HL-60 (cell line): ENCODE measurements around the gene PACS1.

Experiments used
- DNase-seq, 2 experiments: peaks; one replicate each; pipeline ENCODE4 v3.0.0-alpha.2; 2010 to 2020; ENCODE audit warnings: low read depth in 1 of 2, low spot score in 1 of 2
- H3K27ac ChIP-seq: fragments of 250-450 bp; sonication (Bioruptor Pico); replicated peaks from 2 replicates; pipeline ENCODE4 v1.5.1; 2020; ENCODE audit warnings: mild to moderate bottlenecking, moderate library complexity
- H3K27me3 ChIP-seq: fragments of 250-450 bp; sonication (Bioruptor Pico); 2 replicates; pipeline ENCODE4 v1.5.1; 2021; ENCODE audit warnings: mild to moderate bottlenecking, moderate library complexity; ENCODE audit not compliant: insufficient read depth, poor library complexity, severe bottlenecking
- H3K4me3 ChIP-seq: replicated peaks from 2 replicates; pipeline ENCODE4 v1.5.1; 2011; ENCODE audit warnings: mild to moderate bottlenecking, control low read depth, low read length; ENCODE audit not compliant: insufficient read depth
- GABPA ChIP-seq: IDR thresholded peaks from 2 replicates; pipeline ENCODE4 v1.6.1; 2012; ENCODE audit warnings: low read depth
- POLR2AphosphoS5 ChIP-seq: IDR thresholded peaks from 2 replicates; pipeline ENCODE4 v1.6.1; 2012; ENCODE audit warnings: low read depth
- REST ChIP-seq: IDR thresholded peaks from 2 replicates; pipeline ENCODE4 v1.6.1; 2012; ENCODE audit warnings: low read depth; ENCODE audit not compliant: insufficient replicate concordance
- SPI1 ChIP-seq: IDR thresholded peaks from 2 replicates; pipeline ENCODE4 v1.6.1; 2012; ENCODE audit warnings: low read depth, mild to moderate bottlenecking, borderline replicate concordance
- TF ChIP-seq, protein P1 (sequence below): IDR thresholded peaks from one replicate; pipeline ENCODE4 v1.5.1; 2011; ENCODE audit warnings: low read length, control low read depth, inconsistent platforms; ENCODE audit not compliant: insufficient read depth

PACS1 gene

DNA sequence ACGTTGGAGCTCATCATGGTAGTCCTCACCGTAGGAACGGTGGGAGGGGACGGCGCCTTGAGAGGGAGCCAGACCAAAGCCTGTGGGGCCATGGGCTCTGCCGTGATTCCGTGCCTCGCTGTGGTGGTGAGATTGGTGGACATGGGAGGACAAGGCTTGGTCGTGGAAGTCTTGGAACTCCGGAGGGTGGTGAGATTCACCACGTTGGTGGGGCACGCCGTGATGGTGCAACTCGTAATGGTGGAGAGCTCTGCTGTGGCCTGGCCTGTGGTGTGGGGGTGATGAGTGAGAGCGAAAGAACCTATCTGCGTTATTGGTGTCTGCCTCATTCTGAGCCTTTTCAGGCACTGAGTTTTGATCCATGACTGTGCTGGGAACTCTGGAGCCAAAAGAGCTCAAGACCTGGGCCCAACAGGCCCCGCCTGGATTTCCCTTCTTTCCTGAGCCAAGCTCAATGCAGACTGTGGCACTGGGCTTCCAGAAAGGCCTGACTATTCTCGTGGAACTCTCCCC, 44.0 kb upstream of the PACS1 start, which contains the start of gene CATSPER1:
CATSPER1 (minus strand) TSS at position 463 of the 513 bp plus-strand sequence; CDS start at position 363, 100 bp downstream.
- DNase-seq = no peak
- TF ChIP-seq REST = no peak
- TF ChIP-seq POLR2AphosphoS5 = no peak
- TF ChIP-seq, protein P1, sequence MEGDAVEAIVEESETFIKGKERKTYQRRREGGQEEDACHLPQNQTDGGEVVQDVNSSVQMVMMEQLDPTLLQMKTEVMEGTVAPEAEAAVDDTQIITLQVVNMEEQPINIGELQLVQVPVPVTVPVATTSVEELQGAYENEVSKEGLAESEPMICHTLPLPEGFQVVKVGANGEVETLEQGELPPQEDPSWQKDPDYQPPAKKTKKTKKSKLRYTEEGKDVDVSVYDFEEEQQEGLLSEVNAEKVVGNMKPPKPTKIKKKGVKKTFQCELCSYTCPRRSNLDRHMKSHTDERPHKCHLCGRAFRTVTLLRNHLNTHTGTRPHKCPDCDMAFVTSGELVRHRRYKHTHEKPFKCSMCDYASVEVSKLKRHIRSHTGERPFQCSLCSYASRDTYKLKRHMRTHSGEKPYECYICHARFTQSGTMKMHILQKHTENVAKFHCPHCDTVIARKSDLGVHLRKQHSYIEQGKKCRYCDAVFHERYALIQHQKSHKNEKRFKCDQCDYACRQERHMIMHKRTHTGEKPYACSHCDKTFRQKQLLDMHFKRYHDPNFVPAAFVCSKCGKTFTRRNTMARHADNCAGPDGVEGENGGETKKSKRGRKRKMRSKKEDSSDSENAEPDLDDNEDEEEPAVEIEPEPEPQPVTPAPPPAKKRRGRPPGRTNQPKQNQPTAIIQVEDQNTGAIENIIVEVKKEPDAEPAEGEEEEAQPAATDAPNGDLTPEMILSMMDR = no peak
- no peak for TF ChIP-seq GABPA
- TF ChIP-seq SPI1 = no peak
- H3K27me3 ChIP-seq = peaks cover 5% of the 10 kb centered on the region
- no peak within 1 kb of the TSS for H3K27ac ChIP-seq
- H3K4me3 ChIP-seq = no peak within 1 kb of the TSS

DNA sequence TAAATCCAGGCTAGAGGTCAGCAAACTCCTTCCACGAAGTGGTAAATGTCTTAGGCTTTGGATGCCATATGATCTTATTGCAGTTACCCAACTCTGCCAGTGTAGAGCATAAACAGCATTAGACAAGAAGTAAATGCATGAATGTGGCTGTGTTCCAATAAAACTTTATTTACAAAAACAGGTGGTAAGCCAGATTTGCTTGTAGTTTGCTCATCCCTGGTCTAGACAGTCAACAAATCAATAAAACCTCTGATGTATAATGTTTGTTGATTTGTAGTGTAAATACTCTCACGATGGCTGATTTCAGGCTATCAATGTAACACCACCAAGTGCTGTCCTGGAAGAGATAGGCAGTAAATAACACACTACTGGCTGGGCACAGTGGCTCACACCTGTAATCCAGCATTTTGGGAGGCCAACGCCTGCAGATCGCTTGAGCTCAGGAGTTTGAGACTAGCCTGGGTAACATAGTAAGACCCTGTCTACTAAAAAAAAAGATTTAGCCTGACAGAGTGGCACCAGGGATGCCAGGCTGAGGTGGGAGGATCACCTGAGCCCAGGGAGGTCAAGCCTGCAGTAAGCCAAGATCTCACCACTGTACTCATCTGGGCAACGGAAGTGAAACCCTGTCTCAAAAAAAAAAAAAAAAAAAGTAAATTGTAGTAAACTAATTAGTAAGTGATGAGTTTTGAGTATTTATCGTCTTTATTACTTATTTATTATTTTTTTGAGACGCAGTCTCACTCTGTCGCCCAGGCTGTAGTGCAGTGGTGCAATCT, 36.9 kb upstream of the PACS1 start:
- no peak for DNase-seq
- no peak for TF ChIP-seq SPI1
- TF ChIP-seq, protein P1 = no peak
- no peak for TF ChIP-seq REST
- TF ChIP-seq POLR2AphosphoS5 = no peak
- H3K27me3 ChIP-seq = peaks cover 2% of the 10 kb centered on the region
- no peak overlapping the region for H3K27ac ChIP-seq
- no peak overlapping the region for H3K4me3 ChIP-seq

DNA sequence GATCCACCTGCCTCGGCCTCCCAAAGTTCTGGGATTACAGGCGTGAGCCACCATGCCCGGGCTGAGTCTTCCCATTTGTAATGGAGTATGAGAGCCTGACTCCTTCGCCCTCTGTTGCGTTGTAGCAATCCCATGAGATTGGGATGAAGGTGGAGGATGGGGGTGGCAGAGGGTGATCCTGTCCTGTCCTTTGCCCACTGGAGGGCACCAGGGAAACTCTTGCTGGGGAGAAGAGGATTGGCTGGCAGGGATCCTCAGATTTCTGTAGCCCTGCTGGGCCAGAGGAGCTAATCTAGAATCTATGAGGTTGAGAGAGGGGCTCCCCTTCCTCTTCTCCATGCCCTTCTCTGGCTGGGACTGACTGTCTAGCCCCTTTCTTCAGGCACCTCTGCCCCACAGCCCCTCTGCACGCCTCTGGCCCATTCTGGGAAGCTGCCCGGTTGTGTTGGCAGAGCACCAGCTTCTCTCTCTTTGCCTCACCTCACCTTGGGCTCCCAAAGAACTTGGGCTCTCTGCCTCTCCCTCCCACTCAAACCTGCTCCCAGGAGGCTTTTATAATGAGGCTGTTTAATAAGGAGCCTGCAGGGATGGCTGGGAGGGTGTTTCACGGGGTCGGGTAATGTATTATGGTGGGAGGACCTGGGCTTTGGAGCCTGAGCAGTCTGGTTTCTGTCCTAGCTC, 34.3 kb upstream of the PACS1 start:
- no peak for TF ChIP-seq GABPA
- TF ChIP-seq SPI1 = no peak
- TF ChIP-seq REST = no peak
- Histone ChIP-seq H3K4me3 (no peak overlapping the region), H3K27ac (no peak overlapping the region), H3K27me3 (peaks cover 2% of the 10 kb centered on the region)
- DNase-seq = no peak
